ENCODE data around the gene NOLC1. TPM values are rescaled to one million over a fixed set of nuclear protein-coding genes. Genes with fewer than 3 reads are reported as not detected.

Gene NOLC1
- total and polyA plus RNA-seq, 4 experiments from 2014 or later = 20.0 to 75.0 (median 67.7) TPM

GRCh38 chr10:102153093-102153620 lies 968 bp downstream of the NOLC1 start:
- Mint-ChIP-seq H3K4me1 (peaks cover 23 to 64% (median 47%) of the 10 kb centered on the region in 4 donors), H3K27me3 (no peaks in the 10 kb centered on the region), H3K27ac (peak overlapping the region; percentile 91 to 99 (median 97)), H3K9me3 (peaks cover 0 to 2% (median 0%) of the 10 kb centered on the region in 8 donors), H3K4me3 (peak overlapping the region; percentile 91 to 97 (median 94)), H3K36me3 (peaks cover 24 to 67% of the 10 kb centered on the region in 2 donors)
- intact Hi-C loops (cut with micrococcal nuclease) = loop anchor here (5.0 kb wide), 2 partner anchors 489 to 559 kb away; partner anchors contain the start of genes ARL3, SFXN2 and TRIM8
- DNase-seq = no peak
- Histone ChIP-seq H3K4me1 (ENCODE audit: insufficient read depth, low read length) (peaks cover 34% of the 10 kb centered on the region), H3K4me3 (ENCODE audit: low read length in 2 of 2) (peak overlapping the region; percentile 82 to 91), H3K27ac (ENCODE audit: low read depth, low read length) (peak overlapping the region; percentile 87), H3K36me3 (ENCODE audit: insufficient read depth, low read length) (peaks cover 41% of the 10 kb centered on the region), H3K27me3 (ENCODE audit: insufficient read depth, low read length) (no peaks in the 10 kb centered on the region), H3K9me3 (ENCODE audit: control insufficient read depth in 1 of 2, low read length in 2 of 2) (no peaks in the 10 kb centered on the region)
- CTCF ChIA-PET (ENCODE audit: partially characterized antibody) = interaction anchor here (0.7 to 4.0 kb wide), 5 partner anchors 17 to 312 kb away, joined by 3 to 17 read pairs (median 4); partner anchors contain the start of gene PPRC1
- POLR2A ChIA-PET (ENCODE audit: partially characterized antibody) = interaction anchor here (2.0 kb wide), 1 partner anchor 40 kb away, joined by 12 read pairs; no protein-coding TSS in a partner anchor

- peaks cover 0 to 2% (median 0%) of the 10 kb centered on the region in 8 donors for H3K9me3 Mint-ChIP-seq
- H3K36me3 Mint-ChIP-seq = peaks cover 27 to 67% of the 10 kb centered on the region in 2 donors
- no peaks in the 10 kb centered on the region for H3K27me3 ChIP-seq (ENCODE audit: insufficient read depth, low read length)
- ChIA-PET POLR2A (ENCODE audit: partially characterized antibody) (interaction anchor here (0.6 kb wide), 1 partner anchor 295 kb away, joined by 3 read pairs; no protein-coding TSS in a partner anchor), CTCF (ENCODE audit: partially characterized antibody) (interaction anchor here (0.7 to 4.0 kb wide), 4 partner anchors 15 to 429 kb away, joined by 3 to 17 read pairs (median 6); partner anchors contain the start of gene PPRC1)
- no peak overlapping the region for H3K27ac ChIP-seq (ENCODE audit: low read depth, low read length)
- no peak for DNase-seq
- H3K9me3 ChIP-seq (ENCODE audit: control insufficient read depth in 1 of 2, low read length in 2 of 2) = no peaks in the 10 kb centered on the region
- H3K27me3 Mint-ChIP-seq = no peaks in the 10 kb centered on the region
- peak overlapping the region in 6 of 7 donors; percentile 36 to 79 (median 61) for H3K27ac Mint-ChIP-seq
- peaks cover 34% of the 10 kb centered on the region for H3K4me1 ChIP-seq (ENCODE audit: insufficient read depth, low read length)
- peak overlapping the region; percentile 42 to 71 (median 60) for H3K4me3 Mint-ChIP-seq
- no peak overlapping the region for H3K4me3 ChIP-seq (ENCODE audit: low read length in 2 of 2)
- H3K4me1 Mint-ChIP-seq = peaks cover 23 to 64% (median 47%) of the 10 kb centered on the region in 4 donors
- peaks cover 43% of the 10 kb centered on the region for H3K36me3 ChIP-seq (ENCODE audit: insufficient read depth, low read length)
- intact Hi-C loops (cut with micrococcal nuclease) = loop anchor here (5.0 kb wide), 2 partner anchors 488 to 558 kb away; partner anchors contain the start of genes ARL3, SFXN2 and TRIM8
Observed at GRCh38 chr10:102154466-102155116, 2.4 kb downstream of the NOLC1 start.

- Histone ChIP-seq H3K9me3 (ENCODE audit: control insufficient read depth in 1 of 2, low read length in 2 of 2) (no peaks in the 10 kb centered on the region), H3K27ac (ENCODE audit: low read depth, low read length) (no peak overlapping the region), H3K36me3 (ENCODE audit: insufficient read depth, low read length) (peaks cover 70% of the 10 kb centered on the region), H3K4me3 (ENCODE audit: low read length in 2 of 2) (no peak overlapping the region), H3K27me3 (ENCODE audit: insufficient read depth, low read length) (no peaks in the 10 kb centered on the region), H3K4me1 (ENCODE audit: insufficient read depth, low read length) (peaks cover 28% of the 10 kb centered on the region)
- Mint-ChIP-seq H3K36me3 (peaks cover 49 to 77% of the 10 kb centered on the region in 2 donors), H3K27me3 (no peaks in the 10 kb centered on the region), H3K9me3 (peaks cover 0 to 2% (median 0%) of the 10 kb centered on the region in 8 donors), H3K4me1 (peaks cover 16 to 52% (median 36%) of the 10 kb centered on the region in 4 donors), H3K27ac (peak overlapping the region in 4 of 7 donors; percentile 38 to 90 (median 55)), H3K4me3 (no peak overlapping the region)
- intact Hi-C loops (cut with micrococcal nuclease) = no loop called here
- DNase-seq = no peak
- ChIA-PET CTCF (ENCODE audit: partially characterized antibody) (interaction anchor here (0.6 to 5.7 kb wide), 7 partner anchors 9 to 194 kb away, joined by 3 to 43 read pairs (median 3); no protein-coding TSS in a partner anchor), POLR2A (ENCODE audit: partially characterized antibody) (no interaction called here)
Observed at GRCh38 chr10:102157224-102157623, 5.0 kb downstream of the NOLC1 start.

GRCh38 chr10:102159051-102159597 lies 6.9 kb downstream of the NOLC1 start:
- peaks cover 6 to 34% (median 21%) of the 10 kb centered on the region in 4 donors for H3K4me1 Mint-ChIP-seq
- H3K9me3 ChIP-seq (ENCODE audit: control insufficient read depth in 1 of 2, low read length in 2 of 2) = no peaks in the 10 kb centered on the region
- no peak for DNase-seq
- H3K27ac Mint-ChIP-seq = peak overlapping the region in 1 of 7 donors; percentile 17
- H3K27me3 Mint-ChIP-seq = no peaks in the 10 kb centered on the region
- no peaks in the 10 kb centered on the region for H3K27me3 ChIP-seq (ENCODE audit: insufficient read depth, low read length)
- H3K4me3 Mint-ChIP-seq = no peak overlapping the region
- H3K9me3 Mint-ChIP-seq = peaks cover 0 to 2% (median 0%) of the 10 kb centered on the region in 8 donors
- peaks cover 55 to 80% of the 10 kb centered on the region in 2 donors for H3K36me3 Mint-ChIP-seq
- no peak overlapping the region for H3K27ac ChIP-seq (ENCODE audit: low read depth, low read length)
- ChIA-PET CTCF (ENCODE audit: partially characterized antibody) (interaction anchor here (0.6 to 5.7 kb wide), 3 partner anchors 11 to 226 kb away, joined by 3 to 43 read pairs (median 4); no protein-coding TSS in a partner anchor), POLR2A (ENCODE audit: partially characterized antibody) (no interaction called here)
- intact Hi-C loops (cut with micrococcal nuclease) = no loop called here
- no peak overlapping the region for H3K4me3 ChIP-seq (ENCODE audit: low read length in 2 of 2)
- H3K36me3 ChIP-seq (ENCODE audit: insufficient read depth, low read length) = peaks cover 88% of the 10 kb centered on the region
- H3K4me1 ChIP-seq (ENCODE audit: insufficient read depth, low read length) = peaks cover 12% of the 10 kb centered on the region

GRCh38 chr10:102159831-102160230 lies 7.6 kb downstream of the NOLC1 start:
- no peak overlapping the region for H3K27ac Mint-ChIP-seq
- no peak overlapping the region for H3K4me3 Mint-ChIP-seq
- no peak for DNase-seq
- Histone ChIP-seq H3K4me1 (ENCODE audit: insufficient read depth, low read length) (peaks cover 5% of the 10 kb centered on the region), H3K27me3 (ENCODE audit: insufficient read depth, low read length) (no peaks in the 10 kb centered on the region), H3K27ac (ENCODE audit: low read depth, low read length) (no peak overlapping the region), H3K36me3 (ENCODE audit: insufficient read depth, low read length) (peaks cover 88% of the 10 kb centered on the region), H3K4me3 (ENCODE audit: low read length in 2 of 2) (no peak overlapping the region), H3K9me3 (ENCODE audit: control insufficient read depth in 1 of 2, low read length in 2 of 2) (no peaks in the 10 kb centered on the region)
- peaks cover 0 to 2% (median 0%) of the 10 kb centered on the region in 8 donors for H3K9me3 Mint-ChIP-seq
- CTCF ChIA-PET (ENCODE audit: partially characterized antibody) = interaction anchor here (0.6 to 5.7 kb wide), 5 partner anchors 10 to 240 kb away, joined by 3 to 43 read pairs (median 4); no protein-coding TSS in a partner anchor
- POLR2A ChIA-PET (ENCODE audit: partially characterized antibody) = interaction anchor here (1.0 kb wide), 1 partner anchor 290 kb away, joined by 3 read pairs; no protein-coding TSS in a partner anchor
- no peaks in the 10 kb centered on the region for H3K27me3 Mint-ChIP-seq
- H3K4me1 Mint-ChIP-seq = peaks cover 4 to 27% (median 16%) of the 10 kb centered on the region in 4 donors
- H3K36me3 Mint-ChIP-seq = peaks cover 55 to 80% of the 10 kb centered on the region in 2 donors
- intact Hi-C loops (cut with micrococcal nuclease) = no loop called here

- intact Hi-C loops (cut with micrococcal nuclease) = no loop called here
- CTCF ChIA-PET (ENCODE audit: partially characterized antibody) = no interaction called here
- Mint-ChIP-seq H3K4me1 (peaks cover 0 to 2% (median 0%) of the 10 kb centered on the region in 4 donors), H3K27ac (peak overlapping the region in 1 of 7 donors; percentile 37), H3K36me3 (peaks cover 40 to 51% of the 10 kb centered on the region in 2 donors), H3K9me3 (peaks cover 0 to 2% (median 0%) of the 10 kb centered on the region in 8 donors), H3K27me3 (no peaks in the 10 kb centered on the region), H3K4me3 (no peak overlapping the region)
- no peak for DNase-seq
- Histone ChIP-seq H3K27me3 (ENCODE audit: insufficient read depth, low read length) (no peaks in the 10 kb centered on the region), H3K9me3 (ENCODE audit: control insufficient read depth in 1 of 2, low read length in 2 of 2) (no peaks in the 10 kb centered on the region), H3K27ac (ENCODE audit: low read depth, low read length) (no peak overlapping the region), H3K4me1 (ENCODE audit: insufficient read depth, low read length) (no peaks in the 10 kb centered on the region), H3K4me3 (ENCODE audit: low read length in 2 of 2) (no peak overlapping the region), H3K36me3 (ENCODE audit: insufficient read depth, low read length) (peaks cover 56% of the 10 kb centered on the region)
- POLR2A ChIA-PET (ENCODE audit: partially characterized antibody) = no interaction called here
Observed at GRCh38 chr10:102163342-102163989, 11.3 kb downstream of the NOLC1 start.

Data from CD4-positive, alpha-beta memory T cell (primary cell).